Colonic mucosa (tissue), 4 donors: Measurements from ENCODE around the gene CRYBA2. TPM values are rescaled to one million over a fixed set of nuclear protein-coding genes. Genes with fewer than 3 reads are reported as not detected.

Experiments
- DNase-seq: peaks from one replicate; pipeline ENCODE4 v3.0.0-alpha.2; 2020
- H3K27ac ChIP-seq: fragments of 200-600 bp; one replicate; pipeline ENCODE4 v1.8.0; 2021
- H3K27me3 ChIP-seq: fragments of 200-600 bp; one replicate; pipeline ENCODE4 v1.8.0; 2021
- H3K36me3 ChIP-seq: fragments of 200-600 bp; one replicate; pipeline ENCODE4 v1.8.0; 2021
- H3K4me1 ChIP-seq: fragments of 200-600 bp; one replicate; pipeline ENCODE4 v1.8.0; 2021; ENCODE audit warnings: mild to moderate bottlenecking
- H3K4me3 ChIP-seq: fragments of 200-600 bp; one replicate; pipeline ENCODE4 v1.8.0; 2021
- H3K9ac ChIP-seq, 2 donors: one replicate each; pipeline ENCODE4 v1.7.0; 2013; ENCODE audit warnings: control low read depth in 2 of 2, low read depth in 2 of 2, low read length in 2 of 2
- H3K9me3 ChIP-seq: fragments of 200-600 bp; one replicate; pipeline ENCODE4 v1.8.0; 2021
- CTCF ChIP-seq: fragments of 200-600 bp; IDR thresholded peaks from one replicate; pipeline ENCODE4 v1.8.0; 2022; ENCODE audit warnings: antibody characterized with exemption, mild to moderate bottlenecking
- intact Hi-C: fragments of 100-400 bp; cut with DNase I; formaldehyde crosslinking; loops from one replicate; pipeline ENCODE4 v1.14.1; 2022
- total RNA-seq, 2 donors: library from RNA; stranded (reverse); fragmentation: NEBNext Ultra II Directional in 1 of 2; extraction: Animal tissue kit (Norgen Biotek cat#: 25700) in 1 of 2; gene quantifications; one replicate each; pipeline ENCODE4 v1.2.1, GENCODE V29; 2021
- donor health status: healthy.
- donor health status: DM: no; HTN: no; CAD: no.
- donor health status: DM: no; HTN: no; CAD: no.

The CRYBA2 gene
- total RNA-seq, 2 donors from 2014 or later, result 3.4 to 5.5 TPM

GRCh38 chr2:218983934-218984238, 9.3 kb downstream of the CRYBA2 start:
- no peak overlapping the region for H3K4me3 ChIP-seq
- no peak for DNase-seq
- peaks cover 9% of the 10 kb centered on the region for H3K4me1 ChIP-seq
- no peaks in the 10 kb centered on the region for H3K9me3 ChIP-seq
- intact Hi-C loops, result no loop called here
- TF ChIP-seq CTCF, result no peak
- H3K36me3 ChIP-seq, result no peaks in the 10 kb centered on the region
- H3K27ac ChIP-seq, result no peak overlapping the region
- peaks cover 82% of the 10 kb centered on the region for H3K27me3 ChIP-seq
- no peak overlapping the region for H3K9ac ChIP-seq

- DNase-seq, result no peak
- H3K4me1 ChIP-seq, result peaks cover 9% of the 10 kb centered on the region
- H3K36me3 ChIP-seq, result no peaks in the 10 kb centered on the region
- TF ChIP-seq CTCF, result no peak
- no peaks in the 10 kb centered on the region for H3K9me3 ChIP-seq
- no peak overlapping the region for H3K9ac ChIP-seq
- H3K27me3 ChIP-seq, result peaks cover 82% of the 10 kb centered on the region
- H3K27ac ChIP-seq, result no peak overlapping the region
- H3K4me3 ChIP-seq, result no peak overlapping the region
- intact Hi-C loops, result no loop called here
These were observed 9.8 kb downstream of the CRYBA2 start for GRCh38 chr2:218983263-218983933.

GRCh38 chr2:218982586-218983262, 10.5 kb downstream of the CRYBA2 start:
- no peak for DNase-seq
- Histone ChIP-seq H3K27ac (no peak overlapping the region), H3K9ac (no peak overlapping the region), H3K4me3 (no peak overlapping the region), H3K36me3 (no peaks in the 10 kb centered on the region), H3K9me3 (no peaks in the 10 kb centered on the region), H3K4me1 (peaks cover 9% of the 10 kb centered on the region), H3K27me3 (peaks cover 75% of the 10 kb centered on the region)
- intact Hi-C loops, result no loop called here
- no peak for TF ChIP-seq CTCF

- no peak for TF ChIP-seq CTCF
- DNase-seq, result no peak
- Histone ChIP-seq H3K9ac (no peak overlapping the region), H3K4me1 (peaks cover 9% of the 10 kb centered on the region), H3K27ac (no peak overlapping the region), H3K36me3 (no peaks in the 10 kb centered on the region), H3K4me3 (peak overlapping the region; percentile 11), H3K27me3 (peaks cover 72% of the 10 kb centered on the region), H3K9me3 (no peaks in the 10 kb centered on the region)
- intact Hi-C loops, result no loop called here
These were observed 11.2 kb downstream of the CRYBA2 start for GRCh38 chr2:218981881-218982585.

- intact Hi-C loops, result no loop called here
- peaks cover 66% of the 10 kb centered on the region for H3K27me3 ChIP-seq
- no peaks in the 10 kb centered on the region for H3K9me3 ChIP-seq
- peaks cover 9% of the 10 kb centered on the region for H3K4me1 ChIP-seq
- no peaks in the 10 kb centered on the region for H3K36me3 ChIP-seq
- H3K4me3 ChIP-seq, result peak overlapping the region; percentile 11
- no peak for DNase-seq
- H3K27ac ChIP-seq, result no peak overlapping the region
- TF ChIP-seq CTCF, result no peak
- peak overlapping the region in 1 of 2 donors; percentile 19 for H3K9ac ChIP-seq
These were observed 11.8 kb downstream of the CRYBA2 start for GRCh38 chr2:218981390-218981880.
